Esophagus muscularis mucosa (tissue), 3 donors: ENCODE measurements around the gene TMEFF2.

Source experiments
- POLR2AphosphoS5 ChIP-seq, 2 donors: sonication (generic); formaldehyde crosslinking; IDR thresholded peaks; one replicate each; pipeline ENCODE4 v1.6.1; 2017; ENCODE audit warnings: antibody characterized with exemption in 2 of 2
- TF ChIP-seq, protein P1 (sequence below), 3 experiments: fragments of 200-600 bp in 2 of 3; fragments of 450-650 bp in 1 of 3; sonication (generic) in 2 of 3; IDR thresholded peaks; one replicate each; pipeline ENCODE4 v1.5.1; 2017 to 2019; ENCODE audit warnings: antibody characterized with exemption in 3 of 3, mild to moderate bottlenecking in 2 of 3, moderate library complexity in 1 of 3

- TF ChIP-seq, protein P1, sequence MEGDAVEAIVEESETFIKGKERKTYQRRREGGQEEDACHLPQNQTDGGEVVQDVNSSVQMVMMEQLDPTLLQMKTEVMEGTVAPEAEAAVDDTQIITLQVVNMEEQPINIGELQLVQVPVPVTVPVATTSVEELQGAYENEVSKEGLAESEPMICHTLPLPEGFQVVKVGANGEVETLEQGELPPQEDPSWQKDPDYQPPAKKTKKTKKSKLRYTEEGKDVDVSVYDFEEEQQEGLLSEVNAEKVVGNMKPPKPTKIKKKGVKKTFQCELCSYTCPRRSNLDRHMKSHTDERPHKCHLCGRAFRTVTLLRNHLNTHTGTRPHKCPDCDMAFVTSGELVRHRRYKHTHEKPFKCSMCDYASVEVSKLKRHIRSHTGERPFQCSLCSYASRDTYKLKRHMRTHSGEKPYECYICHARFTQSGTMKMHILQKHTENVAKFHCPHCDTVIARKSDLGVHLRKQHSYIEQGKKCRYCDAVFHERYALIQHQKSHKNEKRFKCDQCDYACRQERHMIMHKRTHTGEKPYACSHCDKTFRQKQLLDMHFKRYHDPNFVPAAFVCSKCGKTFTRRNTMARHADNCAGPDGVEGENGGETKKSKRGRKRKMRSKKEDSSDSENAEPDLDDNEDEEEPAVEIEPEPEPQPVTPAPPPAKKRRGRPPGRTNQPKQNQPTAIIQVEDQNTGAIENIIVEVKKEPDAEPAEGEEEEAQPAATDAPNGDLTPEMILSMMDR (IDR thresholded peaks at IDR 0.05) = no peak
- no peak for TF ChIP-seq POLR2AphosphoS5 (IDR thresholded peaks at IDR 0.05)
Measured at GRCh38 chr2:192218377-192218776, 23.6 kb upstream of the TMEFF2 start.
